Ovary (tissue), 9 donors: ENCODE measurements around the gene NFYC. TPM values are rescaled to one million over a fixed set of nuclear protein-coding genes. Genes with fewer than 3 reads are reported as not detected.

ENCODE experiments used
- DNase-seq, 5 donors: peaks; one replicate each; pipeline ENCODE4 v3.0.0-alpha.2; 2019 to 2020
- H3K27ac ChIP-seq, 2 donors: fragments of 200-600 bp; one replicate each; pipeline versions ENCODE4 v1.5.1 to v1.8.0; 2019 to 2022
- H3K27me3 ChIP-seq: fragments of 200-600 bp; one replicate; pipeline ENCODE4 v1.8.0; 2022
- H3K36me3 ChIP-seq: fragments of 200-600 bp; sonication (generic); one replicate; pipeline ENCODE4 v1.5.1; 2019
- H3K4me1 ChIP-seq: one replicate; pipeline ENCODE4 v1.8.1; 2013; ENCODE audit warnings: mild to moderate bottlenecking, moderate library complexity; ENCODE audit not compliant: insufficient read depth
- H3K4me3 ChIP-seq: fragments of 200-600 bp; sonication (generic); one replicate; pipeline ENCODE4 v1.5.1; 2017
- H3K9me3 ChIP-seq, 2 donors: fragments of 200-600 bp in 1 of 2; sonication (generic) in 1 of 2; one replicate each; pipeline versions ENCODE4 v1.5.1 to v1.8.1; 2013 to 2019; ENCODE audit warnings: mild to moderate bottlenecking in 1 of 2, moderate library complexity in 1 of 2
- EP300 ChIP-seq: sonication (generic); formaldehyde crosslinking; IDR thresholded peaks from one replicate; pipeline ENCODE4 v1.6.1; 2017; ENCODE audit warnings: antibody characterized with exemption
- POLR2A ChIP-seq: fragments of 450-650 bp; IDR thresholded peaks from one replicate; pipeline ENCODE4 v1.6.1; 2017; ENCODE audit warnings: antibody characterized with exemption, mild to moderate bottlenecking, moderate library complexity
- WGBS, 3 donors: extraction: QIAGEN DNeasy Blood & Tissue Kit in 1 of 3; methylation state at CpG; one replicate each; pipeline versions ENCODE4 v1.1.5 to v1.1.7; 2013 to 2017; 5-methylcytosine and 5-hydroxymethylcytosine counted together
- intact Hi-C, 4 donors: fragments of 100-400 bp; cut with DNase I; formaldehyde crosslinking; loops; one replicate each; pipeline versions ENCODE4 v1.11.0 to v1.15.1; 2022 to 2023
- polyA plus RNA-seq, 2 donors: library from polyadenylated mRNA; stranded (reverse); fragments of 200-250 nt in 1 of 2; fragments of 350-450 nt in 1 of 2; fragmentation: Illumina TruSeq in 1 of 2; extraction: RNeasy Lipid Tissue Mini Kit (QIAGEN cat#74804) in 1 of 2; gene quantifications; one replicate each; pipeline ENCODE4 v1.2.3, GENCODE V29; 2013 to 2014
- total RNA-seq, 7 donors: library from RNA; depleted of rRNA in 2 of 7; stranded (reverse); fragments of >200 nt in 2 of 7; fragmentation: NEBNext Ultra II Directional in 3 of 7; extraction: Animal tissue kit (Norgen Biotek cat#: 25700) in 3 of 7; gene quantifications; one replicate each; pipeline versions ENCODE4 v1.1.0 to v1.2.4, GENCODE V29; 2016 to 2023
- TF ChIP-seq, protein P1 (sequence below), 3 donors: fragments of 450-650 bp in 2 of 3; fragments of 200-600 bp in 1 of 3; IDR thresholded peaks; one replicate each; pipeline versions ENCODE4 v1.5.1 to v1.8.0; 2016 to 2022; ENCODE audit warnings: antibody characterized with exemption in 3 of 3, mild to moderate bottlenecking in 1 of 3
- donor health status: DM: no; HTN: no; CAD: no; lungs with moderate emphysema.
- donor health status: DM: no; HTN: no; CAD: no.
- donor health status: Bipolar disorder and iron deficiency.
- donor health status: DM: yes; HTN: yes; CAD: no.
- donor health status: DM: no; HTN: no; CAD: no.
- donor health status: DM: yes; HTN: yes; CAD: no.

The NFYC gene
- total and polyA plus RNA-seq, 9 donors, result 28.8 to 90.9 (median 45.1) TPM

DNA sequence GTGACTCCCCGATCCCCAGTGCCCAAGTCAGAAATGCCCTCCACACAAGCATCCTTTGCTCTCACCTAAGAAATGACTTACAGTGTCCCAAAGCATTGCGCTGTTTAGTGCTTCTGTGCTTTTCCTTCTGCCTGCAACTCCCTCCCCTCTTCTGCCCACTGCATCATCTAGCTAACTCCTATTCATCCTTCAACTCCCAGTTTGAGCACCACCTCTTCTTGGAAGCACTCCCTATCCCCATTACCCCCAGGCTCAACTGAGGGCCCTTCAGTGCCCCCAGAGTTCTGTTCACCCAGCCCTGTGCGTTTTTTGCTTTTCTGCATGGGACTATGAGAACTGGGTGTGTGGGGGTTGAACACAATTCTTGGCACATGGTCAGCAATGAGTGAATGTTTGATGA is 102.1 kb downstream of the NFYC start:
- Histone ChIP-seq H3K27ac (no peak overlapping the region), H3K4me1 (peaks cover 4% of the 10 kb centered on the region), H3K36me3 (no peaks in the 10 kb centered on the region), H3K4me3 (no peak overlapping the region), H3K9me3 (no peaks in the 10 kb centered on the region), H3K27me3 (no peaks in the 10 kb centered on the region)
- intact Hi-C loops, result no loop called here
- no peak for DNase-seq
- TF ChIP-seq EP300 (no peak), POLR2A (no peak)
- TF ChIP-seq, protein P1, sequence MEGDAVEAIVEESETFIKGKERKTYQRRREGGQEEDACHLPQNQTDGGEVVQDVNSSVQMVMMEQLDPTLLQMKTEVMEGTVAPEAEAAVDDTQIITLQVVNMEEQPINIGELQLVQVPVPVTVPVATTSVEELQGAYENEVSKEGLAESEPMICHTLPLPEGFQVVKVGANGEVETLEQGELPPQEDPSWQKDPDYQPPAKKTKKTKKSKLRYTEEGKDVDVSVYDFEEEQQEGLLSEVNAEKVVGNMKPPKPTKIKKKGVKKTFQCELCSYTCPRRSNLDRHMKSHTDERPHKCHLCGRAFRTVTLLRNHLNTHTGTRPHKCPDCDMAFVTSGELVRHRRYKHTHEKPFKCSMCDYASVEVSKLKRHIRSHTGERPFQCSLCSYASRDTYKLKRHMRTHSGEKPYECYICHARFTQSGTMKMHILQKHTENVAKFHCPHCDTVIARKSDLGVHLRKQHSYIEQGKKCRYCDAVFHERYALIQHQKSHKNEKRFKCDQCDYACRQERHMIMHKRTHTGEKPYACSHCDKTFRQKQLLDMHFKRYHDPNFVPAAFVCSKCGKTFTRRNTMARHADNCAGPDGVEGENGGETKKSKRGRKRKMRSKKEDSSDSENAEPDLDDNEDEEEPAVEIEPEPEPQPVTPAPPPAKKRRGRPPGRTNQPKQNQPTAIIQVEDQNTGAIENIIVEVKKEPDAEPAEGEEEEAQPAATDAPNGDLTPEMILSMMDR (IDR thresholded peaks at IDR 0.05), result no peak
- WGBS, 3 donors, result 89 to 97% (median 90%) methylated on average over 3 of the region's 3 CpGs

DNA sequence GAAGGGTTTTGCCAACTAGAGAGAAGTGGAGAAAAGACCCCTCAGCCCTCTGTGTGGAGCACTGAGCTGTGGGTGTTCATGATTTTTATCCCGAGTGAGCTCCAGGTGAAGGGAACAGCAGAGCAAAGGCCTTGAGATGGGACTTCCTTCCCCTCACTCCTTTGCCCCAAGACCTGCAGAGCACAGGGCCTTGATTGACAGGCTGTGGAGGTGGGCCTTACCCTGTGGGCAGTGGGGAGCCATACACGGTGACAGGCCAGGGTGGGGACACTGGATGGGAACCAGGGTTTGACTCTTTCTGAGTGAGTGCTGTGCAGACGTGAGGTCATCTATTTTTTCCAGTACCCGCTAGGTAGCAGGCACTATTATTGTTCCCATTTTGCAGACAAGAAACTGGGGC is 102.5 kb downstream of the NFYC start:
- Histone ChIP-seq H3K36me3 (no peaks in the 10 kb centered on the region), H3K27ac (no peak overlapping the region), H3K4me1 (peaks cover 8% of the 10 kb centered on the region), H3K4me3 (no peak overlapping the region), H3K27me3 (no peaks in the 10 kb centered on the region), H3K9me3 (no peaks in the 10 kb centered on the region)
- 88 to 91% (median 88%) methylated on average over 4 of the region's 4 CpGs for WGBS, 3 donors
- intact Hi-C loops, result no loop called here
- TF ChIP-seq POLR2A, result no peak
- TF ChIP-seq, protein P1 (IDR thresholded peaks at IDR 0.05), result no peak
- no peak for TF ChIP-seq EP300
- DNase-seq, result no peak

DNA sequence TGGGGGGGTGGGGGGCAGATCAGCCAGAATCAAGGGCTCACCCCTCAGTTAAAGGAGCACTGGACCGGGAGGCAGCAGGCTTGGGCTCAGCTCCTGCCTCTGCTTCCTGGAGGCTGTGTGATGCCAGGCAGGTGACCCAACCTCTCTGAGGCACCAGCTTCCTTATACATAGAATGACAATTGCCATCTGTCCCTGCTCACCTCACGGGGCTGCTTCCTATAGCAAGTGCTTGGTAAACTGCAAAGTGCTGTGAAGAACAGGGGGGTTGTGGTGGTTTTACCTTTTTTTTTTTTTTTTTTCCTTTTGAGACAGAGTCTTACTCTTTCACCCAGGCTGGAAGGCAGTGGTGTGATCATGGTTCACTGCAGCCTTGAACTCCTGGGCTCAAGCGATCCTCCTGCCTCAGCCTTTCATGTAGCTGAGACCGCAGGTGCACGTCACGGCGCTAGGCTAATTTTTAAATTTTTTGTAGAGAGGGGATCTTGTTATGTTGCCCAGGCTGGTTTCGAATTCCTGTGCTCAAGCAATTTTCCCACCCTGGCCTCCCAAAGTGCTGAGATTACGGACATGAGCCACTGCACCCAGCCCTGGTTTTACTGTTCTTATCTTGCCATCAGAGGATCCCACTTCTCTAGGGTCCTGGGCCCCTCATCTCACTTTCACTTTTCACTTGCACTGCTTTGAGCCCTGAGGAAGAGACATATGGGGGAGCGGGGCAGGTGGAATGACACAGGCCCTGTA is 103.6 kb downstream of the NFYC start:
- Histone ChIP-seq H3K27ac (no peak overlapping the region), H3K4me3 (no peak overlapping the region), H3K9me3 (no peaks in the 10 kb centered on the region), H3K4me1 (peaks cover 16% of the 10 kb centered on the region), H3K27me3 (no peaks in the 10 kb centered on the region), H3K36me3 (no peaks in the 10 kb centered on the region)
- no peak for DNase-seq
- no peak for TF ChIP-seq EP300
- TF ChIP-seq, protein P1 (IDR thresholded peaks at IDR 0.05), result no peak
- TF ChIP-seq POLR2A, result no peak
- intact Hi-C loops, result no loop called here
- 85 to 86% (median 86%) methylated on average over 10 of the region's 10 CpGs for WGBS, 3 donors

DNA sequence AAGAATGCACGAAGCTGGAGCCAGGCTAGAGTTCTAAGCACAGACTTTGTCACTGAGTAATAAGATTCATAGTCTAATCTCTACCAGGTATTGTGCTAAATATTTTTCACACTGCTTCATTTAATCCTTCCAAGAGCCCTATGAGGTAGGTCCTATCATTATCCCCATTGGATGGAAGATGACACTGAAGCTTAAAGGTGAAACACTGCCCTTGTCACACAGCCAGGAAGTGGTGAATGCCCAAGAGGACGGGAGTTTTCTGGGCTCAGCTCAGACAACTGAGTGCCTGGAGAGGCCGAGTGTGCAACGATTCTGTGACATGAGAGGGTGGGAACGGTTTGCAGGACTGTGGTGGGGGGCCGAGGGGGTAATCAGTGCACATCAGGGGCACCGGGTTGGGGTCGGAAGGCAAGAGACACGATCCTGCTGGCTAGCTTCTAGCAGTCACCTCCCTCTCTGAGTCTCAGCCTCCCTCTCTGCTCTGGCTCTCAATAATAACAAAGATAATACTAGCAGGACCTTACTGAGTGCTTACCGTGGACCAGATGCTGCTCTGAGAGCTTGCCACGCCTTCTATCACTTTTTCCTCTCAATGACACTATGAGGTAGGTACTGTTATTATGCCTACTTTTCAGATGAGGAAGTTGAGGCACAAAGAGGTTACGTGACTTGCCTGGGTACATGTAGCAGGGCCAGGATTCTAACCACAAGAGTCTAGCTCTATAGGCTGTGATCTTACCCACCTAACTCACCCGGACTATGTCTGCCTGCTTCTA is 104.5 kb downstream of the NFYC start:
- Histone ChIP-seq H3K4me1 (peaks cover 16% of the 10 kb centered on the region), H3K9me3 (no peaks in the 10 kb centered on the region), H3K36me3 (no peaks in the 10 kb centered on the region), H3K27me3 (no peaks in the 10 kb centered on the region), H3K27ac (no peak overlapping the region), H3K4me3 (no peak overlapping the region)
- WGBS, 3 donors, result 55 to 61% (median 56%) methylated on average over 13 of the region's 13 CpGs
- intact Hi-C loops, result no loop called here
- no peak for DNase-seq
- no peak for TF ChIP-seq EP300
- TF ChIP-seq, protein P1 (IDR thresholded peaks at IDR 0.05), result no peak
- no peak for TF ChIP-seq POLR2A
